ENCODE data around the gene KRTAP3-2.
"Not testable (repeated sequence)": the region's sequence is repeated elsewhere in the genome, so short reads cannot be mapped to it uniquely, and the experiment has no call there.

The KRTAP3-2 gene

DNA sequence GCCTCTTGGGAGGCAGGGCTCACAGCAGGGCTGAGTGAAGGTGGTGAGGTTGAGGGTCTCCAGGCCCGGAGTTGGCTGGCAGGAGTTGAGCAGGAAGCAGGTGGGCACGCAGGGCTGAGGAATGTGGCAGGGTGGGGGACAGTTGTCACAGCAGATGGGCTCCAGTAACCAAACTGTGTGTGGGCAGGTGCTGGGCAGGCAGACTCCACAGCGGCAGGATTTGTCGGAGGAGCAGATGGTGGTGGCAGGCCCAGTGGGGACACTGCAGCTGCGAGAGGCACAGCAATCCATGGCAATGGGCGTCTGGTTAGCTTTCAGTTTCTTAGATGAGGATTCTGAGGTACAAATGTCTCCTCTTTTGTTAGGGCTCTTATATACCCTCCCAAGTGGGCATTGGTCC lies at the start of gene KRTAP3-2:
TSS of gene KRTAP3-2 (minus strand) at position 344 of the 400 bp plus-strand sequence. CDS start at position 291, 53 bp downstream.
- not testable (repeated sequence) for DNase-seq

GRCh38 chr17:41049110-41049509 lies 49.4 kb upstream of the KRTAP3-2 start:
- DNase-seq: no peak

DNA sequence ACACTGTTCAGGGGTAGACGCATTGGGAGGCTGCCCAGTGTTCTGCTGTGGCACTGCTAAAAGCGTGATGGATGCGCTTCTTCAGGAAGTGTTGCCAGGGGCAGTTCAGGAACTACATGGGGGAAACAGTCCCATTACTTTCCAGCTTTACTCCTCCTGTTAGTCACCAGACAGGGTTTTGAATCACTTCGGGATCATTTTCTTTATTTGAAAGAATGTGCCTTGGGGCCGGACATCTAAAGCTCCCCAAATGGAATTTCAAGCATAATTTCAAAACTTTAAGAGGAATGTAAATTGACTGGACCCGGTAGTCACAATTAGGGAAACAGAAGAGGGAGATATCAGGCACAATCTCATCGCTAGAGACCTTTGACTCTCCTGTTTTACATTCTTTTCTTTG lies 48.7 kb upstream of the KRTAP3-2 start:
- no peak for DNase-seq

DNA sequence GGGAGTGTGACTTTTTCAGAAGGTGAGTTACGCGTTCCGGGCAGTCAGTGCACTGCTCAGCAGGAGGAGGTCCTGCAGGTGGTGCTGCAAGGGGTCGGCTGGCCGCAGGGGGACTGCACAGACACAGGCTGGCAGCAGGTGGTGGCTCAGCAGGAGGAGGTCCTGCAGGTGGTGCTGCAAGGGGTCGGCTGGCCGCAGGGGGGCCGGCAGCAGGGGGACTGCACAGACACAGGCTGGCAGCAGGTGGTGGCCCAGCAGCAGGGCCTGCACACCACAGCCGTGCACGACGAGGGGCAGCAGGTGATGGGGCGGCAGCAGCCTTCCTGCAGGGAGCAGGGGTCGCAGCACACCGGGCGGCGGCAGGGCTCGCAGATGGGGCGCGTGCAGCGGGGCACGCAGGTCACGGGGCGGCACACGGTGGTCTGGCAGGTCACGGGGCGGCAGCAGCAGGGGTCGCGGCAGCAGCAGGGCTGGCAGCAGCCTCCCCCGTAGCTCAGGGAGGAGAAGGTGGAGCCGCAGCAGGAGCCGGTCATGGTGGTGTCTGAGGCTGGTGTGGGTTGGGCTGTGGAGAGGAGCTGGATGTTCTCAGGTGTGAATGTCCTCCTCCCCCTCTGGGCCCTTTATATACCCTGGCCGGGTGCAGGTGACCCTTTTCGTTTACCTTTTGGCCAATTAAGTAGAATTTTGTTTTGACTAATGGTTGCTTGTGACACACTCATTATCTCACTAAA lies 47.2 kb upstream of the KRTAP3-2 start, which contains the start of gene KRTAP2-1:
TSS of gene KRTAP2-1 (minus strand) at position 582 of the 731 bp plus-strand sequence. CDS start at position 533, 49 bp downstream.
- not testable (repeated sequence) for DNase-seq

- DNase-seq: no peak
These were observed 43.2 kb upstream of the KRTAP3-2 start for GRCh38 chr17:41042953-41043352.

GRCh38 chr17:41040783-41041571 lies 41.3 kb upstream of the KRTAP3-2 start, which contains the start of gene KRTAP1-1:
TSS of gene KRTAP1-1 (minus strand) at chr17:41041450. CDS start at chr17:41041397, 53 bp downstream.
- not testable (repeated sequence) for DNase-seq

- no peak for DNase-seq
These were observed 38.2 kb upstream of the KRTAP3-2 start for GRCh38 chr17:41037853-41038350.

- not testable (repeated sequence) for DNase-seq
These were observed 34.7 kb upstream of the KRTAP3-2 start, which contains the start of gene KRTAP1-3 for GRCh38 chr17:41034346-41034935. TSS of gene KRTAP1-3 (minus strand) at chr17:41034874. CDS start at chr17:41034821, 53 bp downstream.

DNA sequence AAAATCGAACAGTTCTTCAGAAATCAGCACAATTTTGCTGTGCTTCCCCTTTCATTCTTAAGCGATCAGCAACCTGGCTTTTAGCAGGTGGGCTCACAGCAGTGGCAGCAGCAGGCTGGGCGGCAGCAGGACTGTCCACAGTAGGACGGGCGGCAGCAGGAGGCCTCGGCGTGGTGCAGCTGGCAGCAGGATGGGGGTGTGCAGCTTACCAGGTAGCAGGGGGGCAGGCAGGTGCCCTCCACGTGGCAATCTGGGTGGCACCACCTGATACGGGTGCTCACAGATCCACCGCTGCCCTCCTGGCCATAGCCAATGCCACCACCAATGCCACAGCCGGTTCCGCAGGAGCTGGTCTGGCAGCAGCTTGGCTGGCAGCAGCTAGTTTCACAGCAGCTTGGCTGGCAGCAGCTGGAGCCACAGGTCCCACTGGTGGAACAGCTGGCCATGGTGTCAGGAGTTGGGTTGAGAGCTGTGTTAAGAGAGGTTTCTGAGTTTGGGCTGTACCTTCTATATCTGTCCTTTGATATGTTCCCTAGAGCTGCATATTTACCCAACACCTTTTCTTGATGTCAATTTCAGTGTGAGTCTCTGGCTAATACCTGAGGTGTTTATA lies 30.0 kb upstream of the KRTAP3-2 start, which contains the start of gene KRTAP1-4:
TSS of gene KRTAP1-4 (minus strand) at position 563 of the 613 bp plus-strand sequence. CDS start at position 446, 117 bp downstream.
- no peak for DNase-seq

DNA sequence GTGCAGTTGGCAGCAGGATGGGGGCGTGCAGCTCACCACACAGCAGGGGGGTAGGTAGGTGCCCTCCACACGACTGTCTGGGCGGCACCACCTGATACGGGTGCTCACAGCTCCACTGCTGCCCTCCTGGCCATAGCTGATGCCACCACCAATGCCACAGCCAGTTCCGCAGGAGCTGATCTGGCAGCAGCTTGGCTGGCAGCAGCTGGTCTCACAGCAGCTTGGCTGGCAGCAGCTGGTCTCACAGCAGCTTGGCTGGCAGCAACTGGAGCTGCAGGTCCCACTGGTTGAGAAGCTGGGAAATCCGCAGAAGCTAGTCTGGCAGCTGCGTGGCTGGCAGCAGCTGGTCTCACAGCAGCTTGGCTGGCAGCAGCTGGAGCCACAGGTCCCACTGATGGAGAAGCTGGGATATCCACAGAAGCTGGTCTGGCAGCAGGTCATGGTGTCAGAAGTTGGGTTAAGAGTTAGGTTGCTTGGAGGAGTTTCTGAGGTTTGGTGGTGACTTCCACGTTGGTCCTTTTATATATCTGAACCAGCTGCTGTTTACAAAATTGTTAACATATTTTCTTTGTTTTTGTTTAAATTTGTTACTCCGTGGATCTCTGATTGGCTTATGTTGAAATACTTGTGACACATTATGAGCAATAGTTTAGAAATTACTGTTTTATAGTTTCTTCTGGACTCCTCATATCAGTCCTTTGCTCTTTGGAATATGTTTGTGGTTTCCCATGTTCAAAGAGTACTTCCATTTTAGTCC lies 27.2 kb upstream of the KRTAP3-2 start, which contains the start of gene KRTAP1-5:
TSS of gene KRTAP1-5 (minus strand) at position 494 of the 757 bp plus-strand sequence. CDS start at position 441, 53 bp downstream.
- no peak for DNase-seq

DNA sequence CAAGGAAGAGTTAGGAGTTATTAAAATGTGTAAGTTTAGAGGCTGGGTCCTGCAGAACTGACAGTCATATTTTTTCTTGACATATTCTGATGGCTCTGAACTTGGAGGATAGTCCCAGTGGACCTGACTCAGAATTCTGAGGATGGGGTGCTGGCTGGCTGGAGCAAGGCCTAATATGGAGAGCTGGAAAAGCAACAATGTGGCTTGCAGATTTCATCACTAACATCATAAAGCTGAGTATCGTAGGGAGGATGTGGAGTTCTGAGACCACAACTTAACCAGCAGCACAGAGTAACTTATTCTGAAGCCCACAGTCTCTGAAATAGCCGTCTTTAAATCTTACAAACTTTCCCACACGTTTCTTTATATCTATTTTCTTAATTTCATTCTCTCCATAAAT lies 25.0 kb upstream of the KRTAP3-2 start:
- DNase-seq: no peak

DNA sequence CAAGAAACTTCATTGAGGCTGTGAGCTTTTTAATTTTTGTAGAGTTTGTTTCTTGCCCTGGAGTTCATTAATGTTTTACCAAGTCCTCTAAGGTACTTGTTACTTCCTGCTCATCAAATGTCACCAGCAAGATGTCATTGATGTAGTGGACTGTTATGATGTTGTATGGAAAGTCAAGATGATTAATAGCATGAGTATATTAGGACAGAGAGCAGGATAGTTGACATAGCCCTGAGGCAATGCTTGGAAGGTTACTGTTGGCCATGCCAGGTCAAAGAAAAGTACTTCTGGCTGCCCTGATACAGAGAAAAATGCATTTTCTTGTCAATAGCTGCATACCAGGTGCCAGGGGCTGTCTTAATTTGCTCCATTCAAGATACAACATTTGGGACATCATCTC lies 20.6 kb upstream of the KRTAP3-2 start:
- no peak for DNase-seq

GRCh38 chr17:41019415-41019814 lies 19.7 kb upstream of the KRTAP3-2 start:
- no peak for DNase-seq

GRCh38 chr17:41018541-41018940 lies 18.8 kb upstream of the KRTAP3-2 start:
- no peak for DNase-seq

GRCh38 chr17:41016578-41017215 lies 17.0 kb upstream of the KRTAP3-2 start:
- no peak for DNase-seq

GRCh38 chr17:41015454-41015853 lies 15.7 kb upstream of the KRTAP3-2 start:
- DNase-seq: no peak

GRCh38 chr17:41013606-41014005 lies 13.9 kb upstream of the KRTAP3-2 start:
- DNase-seq: no peak

DNA sequence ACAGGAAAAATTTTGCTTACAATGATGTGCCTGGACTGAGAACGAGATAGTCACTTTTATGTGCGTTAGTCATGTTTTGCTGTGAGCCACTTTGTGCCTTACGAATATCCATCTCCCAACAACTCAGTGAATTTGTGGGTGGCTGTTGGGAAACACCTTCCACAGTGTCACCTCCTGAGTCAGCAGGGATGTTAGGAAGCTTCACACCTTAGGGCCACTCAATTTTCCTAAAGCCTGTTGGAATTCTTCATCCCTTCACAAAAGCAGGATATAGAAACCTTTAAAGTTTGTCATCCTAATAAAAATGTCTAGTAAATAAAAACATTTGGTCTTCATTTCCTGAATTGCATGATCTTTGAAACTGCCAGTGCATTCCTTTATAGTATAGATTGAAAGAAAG lies 13.5 kb upstream of the KRTAP3-2 start:
- DNase-seq: no peak

- DNase-seq: no peak
These were observed 12.8 kb upstream of the KRTAP3-2 start for GRCh38 chr17:41012326-41013120.

- DNase-seq: no peak
These were observed 10.7 kb upstream of the KRTAP3-2 start for GRCh38 chr17:41010441-41010840.

Measured in NCI-H1092 (cell line).